Right lobe of liver (tissue), 6 donors: ENCODE measurements around the gene RAB38. TPM values are rescaled to one million over a fixed set of nuclear protein-coding genes. Genes with fewer than 3 reads are reported as not detected.

Experiments
- ATAC-seq, 4 donors: fragments of 200-7000 bp; cut with Tn5 transposase; one replicate each; pipeline ENCODE4 v1.9.1; 2020; ENCODE audit warnings: mild to moderate bottlenecking in 4 of 4, moderate library complexity in 4 of 4
- DNase-seq, 3 donors: peaks; one replicate each; pipeline ENCODE4 v3.0.0-alpha.2; 2020
- H3K27ac ChIP-seq, 3 donors: fragments of 200-600 bp; one replicate each; pipeline ENCODE4 v1.8.0; 2022
- H3K27me3 ChIP-seq, 2 donors: fragments of 200-600 bp; one replicate each; pipeline ENCODE4 v1.8.0; 2022
- H3K36me3 ChIP-seq, 4 donors: fragments of 200-600 bp; sonication (generic) in 1 of 4; one replicate each; pipeline versions ENCODE4 v1.5.1 to v1.8.0; 2017 to 2022; ENCODE audit warnings: control low read depth in 1 of 4
- H3K4me1 ChIP-seq, 4 donors: fragments of 200-600 bp; sonication (generic) in 1 of 4; one replicate each; pipeline versions ENCODE4 v1.5.1 to v1.8.0; 2017 to 2022; ENCODE audit warnings: control low read depth in 1 of 4
- H3K4me3 ChIP-seq, 3 donors: fragments of 200-600 bp; one replicate each; pipeline ENCODE4 v1.8.0; 2022
- H3K9me3 ChIP-seq, 4 donors: fragments of 200-600 bp; sonication (generic) in 1 of 4; one replicate each; pipeline versions ENCODE4 v1.5.1 to v1.8.0; 2017 to 2022; ENCODE audit warnings: control low read depth in 1 of 4
- CTCF ChIP-seq, 4 donors: fragments of 200-600 bp in 3 of 4; fragments of 450-650 bp in 1 of 4; IDR thresholded peaks; one replicate each; pipeline versions ENCODE4 v1.5.1 to v1.8.0; 2016 to 2022; ENCODE audit warnings: antibody characterized with exemption in 4 of 4, mild to moderate bottlenecking in 2 of 4
- POLR2A ChIP-seq: fragments of 450-650 bp; IDR thresholded peaks from one replicate; pipeline ENCODE4 v1.6.1; 2017; ENCODE audit warnings: antibody characterized with exemption, mild to moderate bottlenecking
- WGBS: methylation state at CpG from one replicate; pipeline ENCODE4 v1.1.6; 2018; ENCODE audit warnings: low coverage, low lambda C conversion rate; ENCODE audit not compliant: insufficient coverage; ENCODE audit errors: missing lambda C conversion rate; 5-methylcytosine and 5-hydroxymethylcytosine counted together
- intact Hi-C, 2 donors: fragments of 100-400 bp; cut with DNase I; formaldehyde crosslinking; loops; one replicate each; pipeline versions ENCODE4 v1.11.2 to v1.14.1; 2022
- total RNA-seq, 6 experiments: library from RNA; depleted of rRNA in 2 of 6; stranded (reverse); fragments of >200 nt in 2 of 6; fragmentation: NEBNext Ultra II Directional in 3 of 6; extraction: Animal tissue kit (Norgen Biotek cat#: 25700) in 3 of 6; gene quantifications; one replicate each; pipeline versions ENCODE4 v1.1.0 to v1.2.4, GENCODE V29; 2016 to 2023
- donor health status: DM: no; HTN: yes; CAD: no.
- donor health status: DM: no; HTN: no; CAD: no.
- donor health status: DM: no; HTN: no; CAD: no.
- donor health status: DM: no; HTN: yes; CAD: no.
- donor health status: DM: no; HTN: yes; CAD: no.

The RAB38 gene
- total RNA-seq, 6 experiments from 2014 or later = 0.19 to 1.0 (median 0.70) TPM

GRCh38 chr11:88206751-88207150, 31.5 kb upstream of the RAB38 start:
- Histone ChIP-seq H3K9me3 (no peaks in the 10 kb centered on the region), H3K27me3 (no peaks in the 10 kb centered on the region), H3K36me3 (no peaks in the 10 kb centered on the region), H3K4me3 (no peak overlapping the region), H3K27ac (no peak overlapping the region), H3K4me1 (no peaks in the 10 kb centered on the region)
- TF ChIP-seq POLR2A (no peak), CTCF (IDR thresholded peaks at IDR 0.05) (no peak)
- ATAC-seq (no peak), DNase-seq (no peak)
- intact Hi-C loops = no loop called here
- WGBS = 33% methylated on average over 1 of the region's 1 CpG

GRCh38 chr11:88204353-88204752, 29.1 kb upstream of the RAB38 start:
- 85% methylated on average over 3 of the region's 3 CpGs for WGBS
- intact Hi-C loops = no loop called here
- H3K36me3 ChIP-seq = no peaks in the 10 kb centered on the region
- H3K4me3 ChIP-seq = no peak overlapping the region
- H3K27ac ChIP-seq = no peak overlapping the region
- DNase-seq (no peak), ATAC-seq (no peak)
- H3K9me3 ChIP-seq = no peaks in the 10 kb centered on the region
- no peaks in the 10 kb centered on the region for H3K4me1 ChIP-seq
- no peaks in the 10 kb centered on the region for H3K27me3 ChIP-seq
- TF ChIP-seq CTCF (IDR thresholded peaks at IDR 0.05) = no peak
- TF ChIP-seq POLR2A = no peak

GRCh38 chr11:88203604-88204003, 28.4 kb upstream of the RAB38 start:
- WGBS = 87% methylated on average over 2 of the region's 2 CpGs
- no peaks in the 10 kb centered on the region for H3K4me1 ChIP-seq
- H3K27me3 ChIP-seq = no peaks in the 10 kb centered on the region
- no peaks in the 10 kb centered on the region for H3K9me3 ChIP-seq
- intact Hi-C loops = no loop called here
- DNase-seq (no peak), ATAC-seq (no peak)
- no peak overlapping the region for H3K27ac ChIP-seq
- H3K4me3 ChIP-seq = no peak overlapping the region
- TF ChIP-seq CTCF (IDR thresholded peaks at IDR 0.05) (no peak), POLR2A (no peak)
- no peaks in the 10 kb centered on the region for H3K36me3 ChIP-seq

GRCh38 chr11:88202498-88202897, 27.3 kb upstream of the RAB38 start:
- H3K27me3 ChIP-seq = no peaks in the 10 kb centered on the region
- no peak overlapping the region for H3K4me3 ChIP-seq
- ATAC-seq = no peak
- no peak for TF ChIP-seq POLR2A
- no peak for TF ChIP-seq CTCF (IDR thresholded peaks at IDR 0.05)
- H3K4me1 ChIP-seq = no peaks in the 10 kb centered on the region
- DNase-seq = no peak
- no peak overlapping the region for H3K27ac ChIP-seq
- intact Hi-C loops = no loop called here
- 46% methylated on average over 1 of the region's 1 CpG for WGBS
- H3K36me3 ChIP-seq = no peaks in the 10 kb centered on the region
- no peaks in the 10 kb centered on the region for H3K9me3 ChIP-seq

- Histone ChIP-seq H3K4me1 (no peaks in the 10 kb centered on the region), H3K36me3 (no peaks in the 10 kb centered on the region), H3K27me3 (no peaks in the 10 kb centered on the region), H3K9me3 (peaks cover 0 to 2% (median 0%) of the 10 kb centered on the region in 4 donors), H3K27ac (no peak overlapping the region), H3K4me3 (no peak overlapping the region)
- intact Hi-C loops = no loop called here
- TF ChIP-seq POLR2A = no peak
- no peak for TF ChIP-seq CTCF (IDR thresholded peaks at IDR 0.05)
- DNase-seq = no peak
- no peak for ATAC-seq
These were observed 21.1 kb upstream of the RAB38 start for GRCh38 chr11:88196393-88196792.
